NCI-H2081 treated with DMSO at 0.1 percent for 48 hours (cell line): ENCODE results near the gene RNF213.

Experiments used
- DNase-seq: peaks from one replicate; lab custom pipeline; 2025; lab: John Stamatoyannopoulos, UW

Gene RNF213

DNA sequence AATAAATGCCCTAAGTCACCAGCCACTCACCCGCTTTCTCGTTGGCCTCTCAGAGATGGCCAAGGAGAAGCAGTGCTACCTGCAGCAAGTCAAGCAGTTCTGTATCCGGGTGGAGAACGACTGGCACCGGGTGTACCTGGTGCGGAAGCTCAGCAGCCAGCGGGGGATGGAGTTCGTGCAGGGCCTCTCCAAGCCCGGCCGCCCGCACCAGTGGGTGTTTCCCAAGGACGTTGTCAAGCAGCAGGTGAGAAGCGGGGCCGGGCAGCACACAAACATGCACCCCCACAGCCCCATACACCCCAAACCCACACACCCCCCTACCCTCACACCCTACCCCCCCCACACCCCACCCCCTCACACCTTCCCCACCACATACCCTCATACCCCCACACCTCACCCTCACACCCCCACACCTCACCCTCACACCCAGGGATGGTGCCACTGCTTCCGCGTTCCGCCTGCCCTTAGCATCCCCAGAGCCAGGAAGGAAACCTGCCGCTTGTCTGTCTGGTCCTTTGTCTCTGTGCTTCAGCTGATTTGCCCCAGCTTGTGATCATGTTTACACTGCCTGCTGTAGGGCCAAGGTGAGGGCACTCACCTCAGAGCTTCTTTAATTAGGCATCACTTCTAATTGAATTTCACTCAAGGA is 112.4 kb downstream of the RNF213 start:
- DNase-seq = no peak

DNA sequence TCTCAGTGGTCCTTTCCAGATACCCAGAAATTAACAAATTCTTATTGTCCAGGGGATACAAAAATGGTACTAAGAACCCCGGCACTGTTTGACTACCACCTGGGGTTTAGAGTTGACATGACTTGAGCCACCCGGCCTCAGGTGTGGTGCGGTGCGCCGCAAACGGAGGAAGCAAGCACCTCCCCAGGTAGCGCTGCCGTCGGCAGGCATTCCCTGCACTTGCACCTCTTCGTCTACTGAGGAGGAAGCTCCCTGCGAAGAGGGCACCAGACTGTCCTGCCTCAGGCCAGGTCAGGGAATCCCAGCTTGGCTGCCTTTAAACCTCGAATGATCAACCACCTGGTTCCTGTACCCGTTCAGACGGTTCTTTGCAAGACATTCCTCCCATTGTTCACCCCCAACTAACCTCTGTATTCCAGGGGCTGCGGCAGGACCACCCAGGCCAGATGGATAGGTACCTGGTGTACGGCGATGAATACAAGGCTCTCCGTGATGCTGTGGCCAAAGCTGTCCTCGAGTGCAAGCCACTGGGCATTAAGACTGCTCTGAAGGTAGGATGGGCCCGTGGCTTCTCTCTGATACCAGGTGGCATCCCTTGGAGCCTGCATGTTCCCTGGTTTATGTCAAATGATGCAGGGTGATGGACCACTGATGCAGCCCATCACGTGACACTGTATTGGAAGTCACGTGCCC is 113.5 kb downstream of the RNF213 start:
- DNase-seq = no peak

DNA sequence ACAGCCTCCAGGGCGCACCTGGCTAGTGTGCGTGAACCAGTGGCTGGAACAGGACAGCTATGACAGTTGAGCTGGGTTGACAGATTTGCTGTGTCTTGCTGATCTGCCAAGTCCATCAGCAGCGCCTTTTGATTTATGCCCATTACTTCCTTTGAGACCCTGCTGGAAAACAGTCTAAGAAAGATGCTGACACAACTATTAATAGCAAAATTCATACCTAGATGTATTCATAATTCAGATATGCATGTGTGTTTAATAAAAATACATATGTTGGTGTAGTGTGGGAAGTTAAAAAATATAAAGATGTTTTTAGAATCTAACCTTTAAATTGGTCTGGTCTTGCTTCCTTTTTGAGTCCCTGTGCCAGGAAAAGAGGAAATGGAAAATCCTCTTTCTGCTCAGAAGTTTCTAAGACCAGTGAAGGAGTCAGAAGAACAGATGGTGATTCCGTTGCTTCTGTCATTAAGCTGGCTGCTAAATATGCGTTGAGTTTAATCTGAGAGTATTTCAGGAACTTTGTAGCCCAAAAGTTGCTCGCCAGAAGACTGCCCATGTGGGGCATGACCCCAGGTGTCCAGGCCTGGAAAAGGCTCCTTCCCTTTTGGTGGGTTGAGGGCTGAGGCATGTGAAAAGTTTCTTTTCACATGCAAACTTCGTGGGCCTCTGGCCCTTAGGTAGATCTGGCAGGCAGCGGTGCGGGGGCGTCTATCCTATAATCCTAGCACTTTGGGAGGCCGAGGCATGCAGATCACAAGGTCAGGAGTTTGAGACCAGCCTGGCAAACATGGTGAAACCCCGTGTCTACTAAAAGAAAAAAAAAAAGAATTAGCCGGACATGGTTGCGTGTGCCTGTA is 114.3 kb downstream of the RNF213 start:
- no peak for DNase-seq

DNA sequence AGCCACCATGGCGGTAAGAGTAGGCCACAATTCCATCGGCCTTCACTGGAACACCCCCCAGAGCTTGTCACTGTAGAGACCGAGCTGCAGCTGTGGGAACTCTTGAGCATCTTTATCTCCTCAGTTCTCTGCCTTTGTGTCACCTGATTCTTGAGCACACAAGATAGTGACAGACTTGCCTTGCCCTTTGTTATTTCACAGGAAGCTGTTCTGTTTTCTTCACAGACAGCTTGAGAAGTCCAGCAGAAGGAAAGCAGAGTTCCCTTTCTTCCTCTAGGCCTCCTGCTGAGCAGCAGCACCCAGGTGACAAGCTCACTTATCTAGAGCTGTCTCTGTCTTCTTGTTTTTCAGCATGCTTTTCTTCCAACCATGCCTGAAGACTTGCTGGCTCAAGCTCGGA is 115.9 kb downstream of the RNF213 start:
- DNase-seq = no peak

DNA sequence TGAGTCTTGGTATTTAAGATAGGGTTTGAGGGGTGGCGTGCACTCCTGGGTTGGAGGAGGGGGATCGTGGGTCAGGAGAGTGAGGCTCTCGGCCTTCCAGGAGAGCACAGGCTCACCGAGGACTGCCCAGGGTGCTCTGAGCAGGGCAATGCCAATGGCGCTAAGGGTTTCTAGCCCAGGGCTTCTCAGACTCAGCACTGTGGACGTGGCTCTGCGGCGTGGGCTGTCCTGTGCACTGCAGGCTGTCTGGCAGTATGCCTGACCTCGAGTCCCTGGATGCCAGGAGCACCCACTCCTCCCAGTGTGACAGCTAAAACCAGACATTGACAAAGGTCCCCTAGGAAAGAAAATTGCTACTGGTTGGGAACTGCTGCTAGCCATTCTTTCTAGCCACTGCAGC is 117.1 kb downstream of the RNF213 start:
- DNase-seq = no peak

DNA sequence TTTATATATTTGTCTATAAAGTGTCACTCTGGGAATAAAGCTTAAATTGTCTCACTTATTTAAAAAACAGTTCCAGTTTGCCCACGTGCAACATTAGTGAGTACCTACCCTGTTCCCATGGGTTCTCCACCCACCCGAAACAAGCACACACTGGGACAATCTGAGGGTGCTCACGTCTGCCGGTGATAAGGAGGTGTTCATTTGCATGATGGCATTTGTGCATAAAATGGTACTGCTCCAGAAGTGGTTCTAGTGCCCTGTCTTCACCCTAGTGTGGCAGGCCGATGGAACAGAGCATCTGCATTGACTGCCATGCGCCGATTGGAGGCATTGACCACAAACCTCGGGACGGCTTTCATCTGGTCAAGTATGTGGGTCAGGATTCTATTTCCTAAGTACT is 118.7 kb downstream of the RNF213 start:
- no peak for DNase-seq

DNA sequence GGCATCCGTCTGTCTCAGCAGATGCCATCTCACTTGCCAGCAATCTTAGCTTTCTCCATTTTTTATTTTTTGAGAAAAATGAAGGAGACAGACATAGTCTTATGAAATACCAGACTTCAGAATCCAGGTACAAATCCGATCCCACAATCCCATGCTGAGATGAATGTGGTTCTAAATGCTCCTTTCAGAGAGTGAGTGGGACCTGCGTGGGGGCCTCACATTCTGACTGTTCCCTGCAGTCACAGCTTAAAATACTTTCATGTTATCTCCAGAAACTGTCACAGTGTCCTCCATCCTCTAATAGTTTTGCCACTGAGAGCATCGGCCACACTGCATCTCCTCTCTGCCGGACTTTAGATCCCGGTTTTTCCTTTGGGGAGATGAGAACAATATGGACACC is 119.4 kb downstream of the RNF213 start:
- no peak for DNase-seq

DNA sequence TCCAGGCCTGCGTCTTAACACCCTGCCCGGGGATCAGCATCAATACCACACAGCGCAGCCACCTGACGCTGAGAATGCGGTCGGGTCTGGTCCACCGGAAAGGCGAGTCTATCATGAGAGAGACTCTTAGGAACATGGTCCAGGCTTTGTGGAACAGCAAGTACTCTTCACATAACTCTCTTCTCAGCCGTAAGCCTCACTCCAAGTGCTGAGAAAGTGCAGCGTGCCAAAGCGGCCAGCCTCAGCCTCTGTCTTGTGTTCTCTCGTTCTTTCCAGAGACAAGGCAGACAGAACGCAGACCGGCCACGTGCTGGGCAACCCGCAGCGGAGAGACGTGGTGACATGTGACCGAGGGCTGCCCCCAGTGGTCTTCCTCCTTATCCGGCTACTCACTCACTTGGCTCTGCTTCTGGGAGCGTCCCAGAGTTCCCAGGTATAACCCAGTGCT is 119.9 kb downstream of the RNF213 start:
- no peak for DNase-seq

DNA sequence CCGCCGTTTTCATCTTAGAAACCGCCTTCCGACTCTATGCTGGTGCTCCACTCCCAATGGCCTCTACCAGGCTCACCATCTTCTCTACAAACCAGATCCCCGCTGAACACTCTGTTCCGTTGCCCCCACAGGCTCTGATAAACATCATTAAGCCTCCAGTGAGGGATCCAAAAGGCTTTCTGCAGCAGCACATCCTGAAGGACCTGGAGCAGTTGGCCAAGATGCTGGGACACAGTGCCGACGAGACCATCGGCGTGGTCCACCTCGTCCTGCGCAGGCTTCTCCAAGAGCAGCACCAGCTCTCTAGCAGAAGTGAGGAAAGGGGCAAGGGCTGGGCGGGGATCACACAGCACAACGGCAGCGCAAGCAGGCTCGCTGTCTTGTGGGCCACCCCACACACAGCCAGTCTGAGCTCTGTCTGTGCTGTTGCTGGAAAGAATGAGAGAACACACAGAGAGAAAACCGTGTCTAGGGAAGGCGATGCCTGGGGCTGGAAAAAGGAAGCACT is 120.8 kb downstream of the RNF213 start:
- DNase-seq = no peak

DNA sequence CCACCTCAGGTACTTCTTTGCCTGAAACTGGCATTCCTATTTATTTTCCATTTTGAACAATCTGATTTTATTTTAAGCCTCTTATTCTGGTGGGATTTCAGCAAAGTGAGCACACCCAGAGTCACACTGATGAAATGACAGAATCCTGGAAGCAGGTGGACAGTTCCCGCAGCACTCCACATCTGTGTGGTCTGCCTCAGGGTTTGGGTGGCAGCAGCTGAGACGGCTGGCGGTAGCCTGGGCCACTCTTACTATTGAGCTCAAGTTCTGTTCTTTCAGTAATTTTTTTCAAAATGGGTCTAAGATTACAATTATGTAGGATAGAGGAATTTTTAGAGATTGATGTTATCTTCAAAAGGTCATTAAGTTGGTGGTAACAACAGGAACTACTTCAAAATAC is 121.8 kb downstream of the RNF213 start:
- DNase-seq = no peak

DNA sequence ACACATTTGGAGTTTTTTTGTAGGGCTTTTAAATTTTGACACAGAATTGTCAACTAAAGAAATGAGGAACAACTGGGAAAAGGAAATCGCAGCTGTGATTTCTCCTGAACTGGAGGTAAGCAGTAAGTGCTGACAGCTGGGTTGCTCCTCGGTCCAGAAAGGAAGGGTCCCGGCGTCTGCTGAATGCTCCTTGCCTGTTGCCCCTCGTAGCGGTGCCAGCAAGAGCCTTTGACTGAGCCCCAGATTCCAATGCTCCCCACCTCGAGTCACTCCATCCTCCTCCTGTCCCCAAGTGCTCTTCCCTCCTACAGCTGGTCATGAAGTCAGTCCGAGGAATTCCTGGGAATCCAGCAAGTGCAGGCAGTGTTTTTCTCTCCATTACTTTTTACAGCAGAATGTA is 122.3 kb downstream of the RNF213 start:
- no peak for DNase-seq

DNA sequence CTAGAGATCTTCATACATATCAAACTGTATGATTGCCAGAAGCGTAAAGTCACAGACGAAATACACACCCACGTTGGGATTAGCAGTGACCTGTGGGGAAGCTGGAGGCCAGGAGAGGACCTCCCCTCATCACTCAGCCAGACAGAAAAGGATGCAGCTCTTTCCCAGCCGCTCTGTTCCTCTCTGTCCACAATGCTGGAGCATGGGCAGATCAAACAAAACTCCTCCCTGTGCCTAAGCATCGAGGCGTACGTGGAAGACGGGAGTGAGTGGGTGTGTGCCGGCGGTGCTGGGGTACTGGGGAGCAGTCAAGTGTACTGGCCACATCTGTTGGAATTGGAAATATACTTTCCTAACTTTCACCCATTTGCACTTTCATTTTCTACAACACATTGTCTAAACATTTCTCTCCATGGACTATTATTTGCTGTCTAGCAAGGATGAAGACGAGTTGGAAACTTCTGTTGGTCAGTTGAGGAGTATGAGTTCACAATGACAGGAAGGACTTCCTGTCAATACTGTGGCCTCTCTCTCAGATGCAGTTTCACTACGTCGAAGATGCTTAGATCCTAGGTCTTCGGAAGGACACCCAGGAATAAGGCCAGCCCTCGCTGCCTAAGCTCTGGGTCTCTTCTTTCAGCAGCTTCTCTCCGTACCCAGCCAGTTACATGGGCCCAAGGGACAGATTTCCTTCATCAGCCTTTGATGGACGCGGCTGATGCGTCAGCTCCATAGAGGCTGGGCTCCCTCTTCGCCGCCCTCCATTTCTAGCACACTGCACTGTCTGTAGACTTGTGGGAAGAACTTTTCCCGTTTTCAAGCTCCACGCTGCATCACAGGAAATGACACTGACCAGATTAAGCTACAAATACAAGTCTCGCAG is 123.7 kb downstream of the RNF213 start:
- DNase-seq = no peak

DNA sequence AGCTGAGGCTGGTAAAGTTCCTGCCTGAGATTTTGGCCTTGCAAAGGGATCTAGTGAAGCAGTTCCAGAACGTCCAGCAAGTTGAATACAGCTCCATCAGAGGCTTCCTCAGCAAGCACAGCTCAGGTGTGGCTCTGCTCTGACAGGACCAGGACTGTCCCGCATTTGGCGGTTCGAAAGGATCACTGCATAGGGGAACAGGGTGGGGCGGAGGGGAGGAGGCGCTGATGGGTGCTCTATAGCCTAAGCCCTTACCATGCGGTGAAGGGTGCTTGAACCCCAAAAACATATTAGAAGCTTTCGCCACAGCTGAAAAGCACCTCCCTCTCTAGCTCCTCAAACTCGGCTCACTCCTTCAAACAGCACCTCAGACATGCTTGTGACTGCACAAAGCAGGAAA is 124.4 kb downstream of the RNF213 start:
- DNase-seq = no peak

DNA sequence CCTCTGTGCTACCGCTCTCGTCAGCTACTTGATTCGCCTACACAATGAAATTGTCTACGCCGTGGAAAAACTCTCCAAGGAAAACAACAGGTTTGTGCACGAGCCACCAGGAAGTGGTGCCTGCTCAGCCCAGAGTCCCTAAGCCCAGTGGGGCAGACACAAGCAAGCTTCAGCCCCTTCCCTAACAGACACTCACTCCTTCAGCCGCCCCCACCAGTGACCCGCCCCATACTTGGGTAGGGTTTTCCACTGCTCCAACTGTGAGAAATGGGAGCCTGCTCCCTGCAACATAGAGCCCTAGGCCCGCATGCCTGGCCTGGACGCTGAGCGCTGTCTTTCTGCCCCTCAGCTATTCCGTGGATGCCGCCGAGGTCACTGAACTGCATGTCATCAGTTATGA is 125.7 kb downstream of the RNF213 start:
- DNase-seq = no peak

DNA sequence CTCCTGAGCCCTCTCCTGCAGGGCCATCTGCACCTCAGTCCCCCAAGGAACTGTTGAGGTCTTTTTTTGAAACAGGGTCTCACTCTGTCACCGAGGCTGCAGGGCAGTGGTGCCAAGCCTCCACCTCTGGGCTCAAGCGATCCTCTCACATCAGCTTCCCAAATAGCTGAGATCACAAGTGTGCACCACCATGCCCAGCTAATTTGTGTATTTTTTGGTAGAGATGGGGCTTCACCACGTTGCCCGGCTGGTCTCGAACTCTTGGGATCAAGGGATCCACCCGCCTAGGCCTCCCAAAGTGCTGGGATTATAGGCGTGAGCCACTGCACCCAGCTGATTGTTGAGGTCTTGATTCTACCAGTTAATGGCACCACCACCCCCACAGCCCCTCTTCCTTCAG is 126.4 kb downstream of the RNF213 start:
- no peak for DNase-seq

DNA sequence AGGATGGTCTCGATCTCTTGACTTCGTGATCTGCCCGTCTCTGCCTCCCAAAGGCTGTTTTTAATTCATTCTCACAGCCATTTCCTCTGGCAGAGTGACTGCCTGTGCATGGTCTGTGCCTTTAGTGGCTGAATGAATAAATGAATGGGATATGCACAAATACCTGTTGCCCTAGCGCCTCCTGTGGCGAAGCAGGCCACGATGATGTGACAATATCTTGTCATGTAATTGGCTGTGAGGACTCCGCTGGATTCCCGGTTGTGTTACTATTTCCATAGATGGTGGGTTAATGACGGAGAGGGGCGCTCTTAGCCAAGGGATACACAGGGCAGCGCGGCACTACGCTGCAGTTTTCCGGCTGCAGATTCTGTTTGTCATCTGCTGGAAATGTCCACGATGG is 127.5 kb downstream of the RNF213 start:
- no peak for DNase-seq

DNA sequence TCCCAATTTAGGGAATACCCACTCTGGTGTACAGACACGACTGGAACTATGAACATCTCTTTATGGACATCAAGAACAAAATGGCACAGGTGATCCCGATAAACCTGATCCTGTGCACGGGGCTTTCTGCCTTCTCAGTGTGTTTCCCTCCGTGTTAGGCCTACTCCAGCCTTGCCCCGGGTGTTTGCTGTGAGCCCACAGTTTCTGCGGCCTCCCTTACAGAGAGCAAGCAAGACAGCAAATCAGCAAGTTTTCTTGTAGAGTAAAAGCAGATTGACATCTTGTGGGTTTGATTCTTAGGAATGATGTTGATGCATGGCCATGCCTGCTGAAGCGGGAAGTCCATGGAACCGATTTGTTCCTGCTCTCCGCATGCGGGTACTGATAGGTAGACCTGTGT is 127.9 kb downstream of the RNF213 start:
- no peak for DNase-seq

DNA sequence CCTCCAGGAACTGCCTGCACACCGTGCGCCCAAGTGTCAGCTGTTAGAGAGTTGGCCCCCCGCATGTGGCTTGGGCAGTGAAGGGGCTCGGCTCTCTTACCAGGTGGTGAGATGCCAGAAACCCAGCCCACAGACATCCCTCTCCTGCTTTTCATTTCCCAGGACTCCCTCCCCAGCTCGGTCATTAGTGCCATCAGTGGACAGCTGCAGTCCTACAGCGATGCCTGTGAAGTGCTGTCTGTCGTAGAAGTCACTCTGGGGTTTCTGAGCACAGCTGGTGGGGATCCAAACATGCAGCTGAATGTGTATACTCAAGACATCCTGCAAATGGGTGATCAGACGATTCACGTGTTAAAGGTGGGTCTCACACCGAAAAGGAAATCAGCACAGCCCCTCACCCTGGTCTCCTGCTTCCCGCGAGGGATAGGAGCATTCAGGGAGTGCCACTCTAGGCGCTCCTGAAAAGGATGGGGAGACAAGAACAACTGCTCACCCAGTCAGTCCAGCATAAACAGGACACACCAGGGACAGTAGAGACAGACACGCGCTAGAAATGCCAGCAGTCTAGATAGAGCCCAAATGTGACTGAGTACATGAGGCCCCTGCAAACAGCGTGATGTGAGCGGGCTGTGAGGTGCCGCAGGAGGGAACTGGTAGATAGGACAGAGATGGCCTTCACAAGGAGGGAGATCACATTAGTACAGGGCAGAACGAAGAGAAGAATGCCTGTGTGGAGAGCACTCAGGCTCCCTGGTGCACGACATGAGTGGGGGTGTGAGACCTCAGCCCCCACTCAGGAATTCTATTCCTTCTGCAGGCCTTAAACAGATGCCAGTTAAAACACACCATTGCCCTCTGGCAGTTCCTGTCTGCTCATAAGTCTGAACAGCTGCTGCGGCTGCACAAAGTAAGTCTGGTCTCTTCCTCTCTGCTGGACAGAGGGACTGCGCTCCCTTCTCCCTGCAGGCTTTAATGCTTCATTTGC is 128.7 kb downstream of the RNF213 start:
- no peak for DNase-seq

DNA sequence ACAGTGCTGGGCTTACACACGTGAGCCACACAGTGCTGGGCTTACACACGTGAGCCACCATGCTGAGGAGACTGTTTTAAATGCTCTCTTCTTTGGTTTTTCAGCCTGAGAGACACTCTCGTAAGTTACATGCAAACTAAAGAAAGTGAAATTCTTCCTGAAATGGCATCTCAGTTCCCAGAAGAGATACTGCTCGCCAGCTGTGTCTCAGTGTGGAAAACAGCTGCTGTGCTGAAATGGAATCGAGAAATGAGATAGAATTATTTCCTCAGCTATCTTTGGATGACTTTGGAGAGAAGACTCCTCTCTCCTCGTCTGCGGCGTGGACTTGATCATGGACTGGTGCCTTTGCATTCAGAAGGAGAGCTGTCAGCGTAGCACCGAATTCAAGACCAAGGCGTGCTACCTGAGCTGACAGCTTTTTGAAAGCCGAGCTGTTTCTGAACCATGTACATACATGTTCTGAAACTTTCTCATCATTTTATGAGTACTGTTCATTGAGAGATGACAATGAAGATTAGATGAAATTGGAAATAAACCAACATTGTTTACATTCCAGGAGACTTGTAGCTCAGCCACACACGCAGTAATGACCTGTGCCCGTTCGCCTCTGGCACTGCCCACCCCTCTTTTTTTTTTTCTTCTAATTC is 132.7 kb downstream of the RNF213 start:
- DNase-seq = no peak

DNA sequence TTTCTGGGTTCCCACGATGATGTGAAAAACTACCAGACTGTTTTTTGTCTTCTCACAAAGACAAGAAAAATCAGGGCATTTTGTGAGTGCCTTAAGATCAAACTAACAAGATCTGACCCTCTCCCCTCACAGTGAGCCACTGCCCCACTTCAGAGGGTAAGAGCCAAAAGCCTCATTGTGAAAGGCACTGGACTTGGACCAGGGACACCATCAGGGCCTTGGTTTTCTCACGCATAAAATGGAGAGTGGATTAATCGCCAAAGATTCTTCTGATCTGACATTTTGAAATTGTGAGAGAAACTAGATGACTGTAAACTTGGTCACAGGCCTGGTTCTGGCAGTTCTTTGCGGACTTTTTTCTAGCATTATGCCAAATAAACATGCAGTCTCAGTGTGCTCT is 133.3 kb downstream of the RNF213 start:
- no peak for DNase-seq
